SU-DHL-6 (cell line): ENCODE results near the gene PRDM16.

Experiments
- CTCF ChIP-seq: fragments of 200-600 bp; sonication (generic); IDR thresholded peaks from one replicate; pipeline ENCODE4 v1.5.1; 2017; ENCODE audit warnings: antibody characterized with exemption, mild to moderate bottlenecking, low read length, moderate library complexity; ENCODE audit not compliant: insufficient read depth, poor library complexity, severe bottlenecking
- EZH2phosphoT487 ChIP-seq: fragments of 200-600 bp; sonication (generic), shearing (Covaris generic); conservative IDR thresholded peaks from 2 replicates; pipeline ENCODE4 v1.6.1; 2018; ENCODE audit warnings: mild to moderate bottlenecking, antibody characterized with exemption, low read length, moderate library complexity, mixed read lengths

DNA sequence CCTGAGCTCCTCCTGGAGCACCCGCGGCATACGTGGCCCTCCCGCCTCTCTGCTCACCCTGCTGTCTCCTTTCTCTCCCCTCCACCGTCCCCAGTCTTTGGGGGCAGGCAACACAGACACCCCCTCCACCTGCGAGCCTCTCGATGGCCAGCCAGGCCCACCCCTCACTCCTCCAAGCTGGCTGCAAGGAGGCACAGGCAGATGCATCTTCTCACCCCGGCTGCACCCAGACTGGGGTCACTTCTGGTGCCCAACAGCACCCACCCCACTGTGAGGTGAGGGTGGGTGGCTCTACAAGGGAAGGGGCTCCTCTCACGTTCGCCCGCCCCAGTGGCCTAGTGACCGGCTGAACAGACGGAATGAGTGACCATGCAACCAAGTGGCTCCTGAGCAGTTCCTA lies 277.5 kb downstream of the PRDM16 start:
- no peak for TF ChIP-seq CTCF
- TF ChIP-seq EZH2phosphoT487 = no peak
